ENCODE results near the gene RPL10A.

RPL10A gene

GRCh38 chr6:35493307-35493983, 25.2 kb downstream of the RPL10A start:
- DNase-seq, result no peak

- DNase-seq, result no peak
These were observed 26.0 kb downstream of the RPL10A start for GRCh38 chr6:35494161-35494563.

GRCh38 chr6:35495258-35496035, 27.2 kb downstream of the RPL10A start:
- DNase-seq, result no peak

- DNase-seq, result no peak
These were observed 28.0 kb downstream of the RPL10A start for GRCh38 chr6:35496036-35496840.

GRCh38 chr6:35496841-35497570, 28.8 kb downstream of the RPL10A start, which contains the start of gene TEAD3:
TSS of gene TEAD3 (minus strand) at chr6:35497079.
- DNase-seq, result peak; percentile 63

- peak; percentile 54 for DNase-seq
These were observed 29.6 kb downstream of the RPL10A start for GRCh38 chr6:35497571-35498421.

GRCh38 chr6:35498422-35499067, 30.3 kb downstream of the RPL10A start:
- DNase-seq, result no peak

- no peak for DNase-seq
These were observed 31.2 kb downstream of the RPL10A start for GRCh38 chr6:35499372-35499771.

GRCh38 chr6:35500782-35501181, 32.6 kb downstream of the RPL10A start:
- DNase-seq, result peak; percentile 12

- DNase-seq, result no peak
These were observed 33.6 kb downstream of the RPL10A start for GRCh38 chr6:35501784-35502183.

GRCh38 chr6:35503534-35503933, 35.3 kb downstream of the RPL10A start:
- no peak for DNase-seq

GRCh38 chr6:35505999-35506412, 37.8 kb downstream of the RPL10A start:
- no peak for DNase-seq

- DNase-seq, result no peak
These were observed 38.3 kb downstream of the RPL10A start for GRCh38 chr6:35506536-35506935.

- no peak for DNase-seq
These were observed 39.0 kb downstream of the RPL10A start for GRCh38 chr6:35507221-35507620.

GRCh38 chr6:35508027-35508426, 39.8 kb downstream of the RPL10A start:
- no peak for DNase-seq

GRCh38 chr6:35508542-35508941, 40.3 kb downstream of the RPL10A start:
- DNase-seq, result no peak

GRCh38 chr6:35510916-35511561, 42.8 kb downstream of the RPL10A start:
- no peak for DNase-seq

GRCh38 chr6:35511562-35511941, 43.4 kb downstream of the RPL10A start:
- no peak for DNase-seq

- DNase-seq, result no peak
These were observed 43.8 kb downstream of the RPL10A start for GRCh38 chr6:35512006-35512405.

- no peak for DNase-seq
These were observed 44.5 kb downstream of the RPL10A start, which contains the start of gene TULP1 for GRCh38 chr6:35512740-35513139. TSS of gene TULP1 (minus strand) at chr6:35512896. CDS start at chr6:35512858, 38 bp downstream.

- no peak for DNase-seq
These were observed 46.4 kb downstream of the RPL10A start for GRCh38 chr6:35514587-35514986.

All from T1000 (cell line).